HAP-1 (cell line): ENCODE data around the gene SLC38A8.
A peak's percentile ranks its signal among the peaks of the same experiment; 100 is the strongest.

Source experiments
- DNase-seq, 2 experiments: peaks; one replicate each; pipeline ENCODE4 v3.0.0-alpha.2; 2016 to 2020; ENCODE audit warnings: low spot score in 2 of 2
- H3K27me3 ChIP-seq: fragments of 250-450 bp; sonication (Bioruptor Pico); 2 replicates; pipeline ENCODE4 v1.5.1; 2020; ENCODE audit warnings: low read depth, mild to moderate bottlenecking, moderate library complexity
- H3K36me3 ChIP-seq: fragments of 250-450 bp; sonication (Bioruptor Pico); replicated peaks from 2 replicates; pipeline ENCODE4 v1.5.1; 2020; ENCODE audit warnings: mild to moderate bottlenecking
- H3K4me1 ChIP-seq: fragments of 250-450 bp; sonication (Bioruptor Pico); 2 replicates; pipeline ENCODE4 v1.5.1; 2020; ENCODE audit warnings: mild to moderate bottlenecking
- H3K4me3 ChIP-seq: fragments of 250-450 bp; sonication (Bioruptor Pico); 2 replicates; pipeline ENCODE4 v1.5.1; 2020; ENCODE audit warnings: mild to moderate bottlenecking, moderate library complexity
- H3K9me3 ChIP-seq: fragments of 250-450 bp; sonication (Bioruptor Pico); 2 replicates; pipeline ENCODE4 v1.5.1; 2020; ENCODE audit warnings: mild to moderate bottlenecking, moderate library complexity
- in situ Hi-C: fragments of 300-500 bp; cut with MboI; formaldehyde crosslinking; loops from 3 replicates; pipeline ENCODE4 v1.14.3; 2020; ENCODE audit warnings: low sequenced_read_pairs, inconsistent platforms, mixed read lengths

SLC38A8 gene

DNA sequence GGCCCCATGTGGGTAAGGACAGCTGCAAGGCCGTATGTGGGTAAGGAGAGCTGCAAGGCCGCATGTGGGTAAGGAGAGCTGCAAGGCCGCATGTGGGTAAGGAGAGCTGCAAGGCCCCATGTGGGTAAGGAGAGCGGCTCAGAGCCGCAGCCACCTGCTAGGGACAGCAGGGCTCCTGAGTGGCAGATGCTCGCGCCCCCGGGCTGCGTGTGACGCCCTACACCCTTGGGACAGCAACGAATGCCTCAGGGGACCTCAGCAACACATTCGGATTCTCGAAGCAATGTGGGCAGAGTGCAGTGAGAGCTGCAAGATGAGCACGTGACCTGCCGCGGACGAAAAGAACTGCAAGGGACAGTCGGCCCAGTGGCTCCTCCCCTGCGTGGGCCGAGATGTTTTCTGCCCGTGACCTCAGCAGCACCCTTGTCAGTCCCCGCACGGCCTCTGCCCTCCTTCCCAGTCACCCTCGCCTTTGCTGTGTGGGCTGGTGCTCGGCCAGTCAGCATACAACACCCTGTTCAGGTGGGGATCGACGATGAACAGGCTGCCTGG, 9.6 kb upstream of the SLC38A8 start:
- in situ Hi-C loops, result loop anchor here (10.0 kb wide), 1 partner anchor 227 kb away; no protein-coding TSS in a partner anchor
- peaks cover 20% of the 10 kb centered on the region for H3K36me3 ChIP-seq

GRCh38 chr16:84050316-84050715, 7.7 kb upstream of the SLC38A8 start:
- no peaks in the 10 kb centered on the region for H3K4me1 ChIP-seq
- H3K36me3 ChIP-seq, result peaks cover 8% of the 10 kb centered on the region

More for the DNA sequence above, 9.6 kb upstream of the SLC38A8 start:
- H3K9me3 ChIP-seq, result no peaks in the 10 kb centered on the region
- no peak overlapping the region for H3K4me3 ChIP-seq
- H3K4me1 ChIP-seq, result no peaks in the 10 kb centered on the region
- H3K27me3 ChIP-seq, result no peaks in the 10 kb centered on the region
- no peak for DNase-seq

GRCh38 chr16:84049403-84050060, 6.9 kb upstream of the SLC38A8 start:
- Histone ChIP-seq H3K36me3 (peaks cover 4% of the 10 kb centered on the region), H3K4me1 (no peaks in the 10 kb centered on the region), H3K27me3 (no peaks in the 10 kb centered on the region), H3K9me3 (no peaks in the 10 kb centered on the region), H3K4me3 (no peak overlapping the region)
- no peak for DNase-seq
- in situ Hi-C loops, result loop anchor here (10.0 kb wide), 2 partner anchors 75 to 225 kb away; no protein-coding TSS in a partner anchor

More at GRCh38 chr16:84050316-84050715, 7.7 kb upstream of the SLC38A8 start:
- no peak for DNase-seq
- Histone ChIP-seq H3K4me3 (no peak overlapping the region), H3K9me3 (no peaks in the 10 kb centered on the region), H3K27me3 (no peaks in the 10 kb centered on the region)
- in situ Hi-C loops, result loop anchor here (10.0 kb wide), 1 partner anchor 226 kb away; no protein-coding TSS in a partner anchor

DNA sequence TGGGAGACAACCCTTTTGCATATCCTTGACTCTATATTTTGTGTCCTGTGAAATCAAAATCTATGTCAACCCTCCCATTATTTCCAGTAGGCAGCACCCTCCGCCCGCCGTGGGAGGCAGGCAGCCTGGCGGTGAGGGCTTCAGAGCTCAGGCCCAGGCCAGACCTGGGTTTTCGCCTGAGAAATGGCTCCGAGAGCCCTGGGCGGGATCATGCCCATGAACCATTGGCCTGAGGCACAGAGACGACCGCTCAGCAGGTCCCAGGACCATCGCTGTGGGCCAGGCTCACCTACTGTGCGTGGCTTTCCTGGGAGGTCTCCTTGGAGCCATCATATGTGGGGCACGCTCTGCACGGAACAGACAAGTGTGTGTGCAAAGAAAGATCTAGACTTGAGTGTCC, 6.3 kb upstream of the SLC38A8 start:
- H3K9me3 ChIP-seq, result no peaks in the 10 kb centered on the region
- H3K4me3 ChIP-seq, result no peak overlapping the region
- H3K4me1 ChIP-seq, result no peaks in the 10 kb centered on the region
- in situ Hi-C loops, result loop anchor here (10.0 kb wide), 1 partner anchor 74 kb away; no protein-coding TSS in a partner anchor
- H3K36me3 ChIP-seq, result peaks cover 4% of the 10 kb centered on the region; the same call in 1 of the 2 replicates
- no peak for DNase-seq
- no peaks in the 10 kb centered on the region for H3K27me3 ChIP-seq

DNA sequence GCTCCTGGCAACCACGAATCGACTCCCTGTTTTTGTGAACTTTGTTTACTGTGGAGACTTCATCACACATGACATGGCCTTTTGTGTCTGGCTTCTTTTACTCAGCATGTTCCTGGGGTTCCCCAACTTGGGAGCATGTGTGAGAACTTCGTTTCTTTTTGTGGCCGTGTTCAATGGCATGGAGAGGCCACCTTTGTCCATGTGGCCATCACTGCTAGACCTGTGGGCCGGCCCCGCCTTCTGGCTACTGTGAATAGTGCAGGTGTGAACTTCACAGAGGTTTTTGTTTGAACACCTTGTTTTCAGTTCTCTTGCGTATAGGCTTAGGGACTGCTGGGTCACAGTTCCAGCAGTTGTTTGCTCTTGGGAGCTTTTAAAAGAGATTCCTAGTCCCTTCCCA, 5.7 kb upstream of the SLC38A8 start:
- Histone ChIP-seq H3K4me3 (no peak overlapping the region), H3K36me3 (no peaks in the 10 kb centered on the region; the same call in 1 of the 2 replicates), H3K4me1 (no peaks in the 10 kb centered on the region), H3K27me3 (no peaks in the 10 kb centered on the region), H3K9me3 (no peaks in the 10 kb centered on the region)
- in situ Hi-C loops, result loop anchor here (10.0 kb wide), 1 partner anchor 73 kb away; no protein-coding TSS in a partner anchor
- no peak for DNase-seq

DNA sequence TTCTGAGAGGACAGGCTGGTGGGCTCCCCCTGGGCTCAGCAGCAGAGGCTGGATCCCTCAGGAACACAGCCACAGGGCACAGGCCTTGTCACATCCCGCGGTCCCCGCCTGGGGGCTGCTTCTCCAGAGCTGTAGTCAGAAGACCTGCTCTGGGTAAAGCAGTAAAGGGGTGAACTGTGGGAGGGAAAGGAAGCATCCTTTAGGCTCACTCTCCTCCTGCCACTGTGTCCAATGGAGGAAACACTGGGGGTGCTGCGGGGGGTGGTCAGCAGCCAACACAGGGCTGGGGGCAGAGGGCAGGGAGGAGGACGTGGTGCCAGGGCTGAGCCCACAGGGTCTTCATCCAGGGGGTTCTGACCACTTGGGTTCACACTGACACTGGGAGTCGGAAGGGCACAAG, 5.0 kb upstream of the SLC38A8 start:
- Histone ChIP-seq H3K9me3 (no peaks in the 10 kb centered on the region), H3K4me1 (no peaks in the 10 kb centered on the region), H3K27me3 (no peaks in the 10 kb centered on the region), H3K4me3 (no peak overlapping the region), H3K36me3 (no peaks in the 10 kb centered on the region; the same call in 1 of the 2 replicates)
- in situ Hi-C loops, result loop anchor here (10.0 kb wide), 1 partner anchor 73 kb away; no protein-coding TSS in a partner anchor
- no peak for DNase-seq

DNA sequence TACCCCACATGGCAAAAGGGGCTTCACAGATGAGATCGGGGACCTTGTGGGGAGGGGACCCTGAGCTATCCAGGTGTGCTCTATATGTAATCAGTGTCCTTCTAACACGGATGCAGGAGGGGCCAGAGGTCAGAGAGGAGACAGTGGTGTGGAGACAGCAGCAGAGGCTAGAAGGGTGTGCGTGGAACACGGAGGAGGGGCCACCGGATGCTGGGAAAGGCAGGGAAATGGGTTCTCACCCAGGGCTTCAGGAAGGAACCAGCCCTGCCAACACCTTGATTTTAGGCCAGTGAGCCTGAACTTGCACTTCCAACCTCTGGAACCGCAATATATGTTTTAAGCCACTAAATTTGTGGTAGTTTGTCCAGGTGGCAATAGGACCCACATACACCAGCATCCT, 4.6 kb upstream of the SLC38A8 start:
- no peaks in the 10 kb centered on the region for H3K4me1 ChIP-seq
- in situ Hi-C loops, result loop anchor here (10.0 kb wide), 1 partner anchor 72 kb away; no protein-coding TSS in a partner anchor

DNA sequence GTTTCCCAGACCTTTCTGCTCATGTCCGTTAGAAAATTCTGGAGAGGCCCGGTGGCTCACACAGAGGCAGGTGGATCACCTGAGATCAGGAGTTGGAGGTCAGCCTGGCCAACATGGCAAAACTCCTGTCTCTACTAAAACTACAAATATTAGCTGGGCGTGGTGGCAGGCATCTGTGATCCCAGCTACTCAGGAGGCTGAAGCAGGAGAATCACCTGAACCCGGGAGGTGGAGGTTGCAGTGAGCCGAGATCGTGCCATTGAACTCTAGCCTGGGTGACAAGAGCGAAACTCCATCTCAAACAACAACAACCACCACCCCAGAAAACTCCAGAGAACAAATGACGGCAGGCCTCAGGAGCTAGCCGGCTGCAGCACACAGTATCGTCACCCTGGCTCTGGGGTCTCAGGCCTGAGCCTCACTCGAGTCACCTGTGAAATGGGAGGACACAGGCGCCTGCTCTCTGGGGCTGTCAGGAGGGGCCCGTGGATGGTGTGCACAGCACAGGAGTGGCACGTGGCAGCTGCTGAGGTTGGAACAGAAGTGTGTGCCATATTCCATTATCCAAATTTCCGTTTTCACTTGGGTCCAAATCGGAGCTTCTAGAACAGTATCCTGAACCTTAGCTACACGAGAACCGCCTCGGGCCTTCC, 3.3 kb upstream of the SLC38A8 start:
- Histone ChIP-seq H3K36me3 (no peaks in the 10 kb centered on the region), H3K4me1 (no peaks in the 10 kb centered on the region), H3K9me3 (no peaks in the 10 kb centered on the region), H3K27me3 (no peaks in the 10 kb centered on the region), H3K4me3 (no peak overlapping the region)
- no peak for DNase-seq
- in situ Hi-C loops, result loop anchor here (10.0 kb wide), 1 partner anchor 71 kb away; no protein-coding TSS in a partner anchor

More for the DNA sequence above, 4.6 kb upstream of the SLC38A8 start:
- Histone ChIP-seq H3K27me3 (no peaks in the 10 kb centered on the region), H3K4me3 (no peak overlapping the region), H3K9me3 (no peaks in the 10 kb centered on the region), H3K36me3 (no peaks in the 10 kb centered on the region; the same call in 1 of the 2 replicates)
- no peak for DNase-seq

DNA sequence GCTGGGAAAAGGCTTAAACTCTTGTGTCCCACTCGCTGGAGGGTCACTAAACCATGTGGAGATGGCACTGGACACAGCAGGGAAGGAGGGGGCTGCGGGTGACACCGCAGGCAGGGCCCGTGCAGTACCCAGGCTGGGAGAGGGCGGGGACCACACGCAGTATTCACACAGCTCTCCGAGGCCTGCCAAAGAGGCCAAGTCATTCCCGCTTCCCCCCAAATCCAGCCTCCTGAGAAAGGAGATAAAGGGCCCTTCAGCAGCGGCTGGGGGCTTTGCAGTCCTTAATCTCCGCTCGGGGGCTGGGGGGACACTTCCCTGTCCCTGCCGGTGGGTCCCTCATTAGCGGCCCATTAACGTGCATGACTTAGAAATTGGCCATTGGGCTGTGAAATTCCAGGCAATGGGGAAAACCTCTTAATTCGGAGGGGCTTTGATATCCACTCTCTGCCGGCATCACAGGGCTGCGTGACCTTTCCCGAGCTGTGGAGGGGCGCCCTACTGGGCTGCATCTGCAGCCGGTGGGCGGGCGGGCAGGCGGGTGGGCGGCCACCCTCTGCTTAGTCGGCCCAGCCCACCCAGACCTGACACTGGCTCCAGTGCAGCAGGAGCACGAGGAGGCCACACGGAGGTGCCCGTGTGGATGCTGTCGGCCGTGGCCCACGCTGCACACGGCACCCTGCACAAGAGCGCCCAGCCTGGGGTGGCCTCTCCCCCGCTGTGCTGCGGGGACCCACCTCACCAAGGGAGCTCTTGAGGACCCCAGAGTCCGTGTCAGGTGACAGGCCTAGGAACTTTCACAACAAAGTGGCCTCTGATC, 2.6 kb upstream of the SLC38A8 start:
- in situ Hi-C loops, result loop anchor here (10.0 kb wide), 1 partner anchor 70 kb away; no protein-coding TSS in a partner anchor
- DNase-seq, result no peak
- H3K4me3 ChIP-seq, result no peak overlapping the region
- H3K36me3 ChIP-seq, result no peaks in the 10 kb centered on the region
- H3K4me1 ChIP-seq, result no peaks in the 10 kb centered on the region
- 0 out of 2 replicates have a peak, but pooled peaks cover 2% of the 10 kb centered on the region for H3K27me3 ChIP-seq
- no peaks in the 10 kb centered on the region for H3K9me3 ChIP-seq

DNA sequence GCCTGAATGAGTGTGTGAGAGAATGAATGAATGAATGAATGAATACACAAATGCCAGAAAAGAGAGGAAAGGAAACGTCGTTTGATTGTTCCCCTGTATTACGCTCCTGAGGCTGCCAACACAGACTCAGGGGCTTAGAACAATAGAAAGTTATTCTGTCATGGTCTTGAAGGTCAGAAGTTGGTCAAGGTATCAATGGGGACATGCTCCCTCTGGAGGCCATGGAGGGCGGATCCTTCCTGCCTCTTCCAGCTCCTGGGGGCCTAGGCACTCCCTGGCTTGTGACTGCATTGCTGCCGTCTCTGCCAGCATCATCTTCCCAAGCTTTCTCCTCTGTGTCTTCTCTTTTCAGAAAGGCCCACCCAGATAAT, 1.5 kb upstream of the SLC38A8 start:
- Histone ChIP-seq H3K4me3 (no peak overlapping the region), H3K36me3 (no peaks in the 10 kb centered on the region), H3K27me3 (0 out of 2 replicates have a peak, but pooled peaks cover 3% of the 10 kb centered on the region), H3K4me1 (no peaks in the 10 kb centered on the region), H3K9me3 (no peaks in the 10 kb centered on the region)
- DNase-seq, result peak; percentile 18 to 63
- in situ Hi-C loops, result loop anchor here (10.0 kb wide), 1 partner anchor 69 kb away; no protein-coding TSS in a partner anchor

DNA sequence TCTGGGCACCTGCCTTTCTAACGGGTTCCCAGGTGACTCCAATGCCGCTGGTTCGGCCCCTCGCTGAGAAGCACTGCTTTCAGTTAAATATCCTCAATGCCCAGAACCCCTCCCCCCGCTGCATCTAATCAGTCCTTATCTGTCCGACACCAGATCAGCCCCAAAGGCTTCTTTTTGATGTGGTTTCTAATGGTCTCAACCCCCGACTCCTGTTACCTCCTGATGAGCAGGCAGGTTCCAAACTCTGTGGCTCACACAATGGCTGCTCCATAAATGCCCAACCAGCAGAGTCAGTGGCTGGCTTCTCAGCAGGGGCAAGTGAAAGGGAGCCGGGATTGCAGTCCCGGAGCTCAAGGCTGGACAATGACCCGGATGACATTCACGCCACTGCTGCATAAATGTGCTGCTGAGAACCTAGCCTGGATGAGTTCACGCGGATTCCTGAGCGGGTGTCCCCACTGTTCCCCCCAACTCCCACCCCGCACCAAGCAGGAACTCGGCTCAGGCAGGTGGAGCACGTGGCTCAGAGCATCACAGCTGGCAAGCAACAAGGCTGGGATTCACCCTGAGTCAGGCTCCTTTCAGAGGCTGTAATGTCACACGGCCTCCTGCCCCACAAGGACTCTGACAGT, 1.0 kb upstream of the SLC38A8 start:
- DNase-seq, result no peak
- H3K27me3 ChIP-seq, result 0 out of 2 replicates have a peak, but pooled peaks cover 3% of the 10 kb centered on the region
- H3K36me3 ChIP-seq, result no peaks in the 10 kb centered on the region
- H3K4me3 ChIP-seq, result no peak overlapping the region
- in situ Hi-C loops, result loop anchor here (10.0 kb wide), 1 partner anchor 69 kb away; no protein-coding TSS in a partner anchor
- H3K9me3 ChIP-seq, result no peaks in the 10 kb centered on the region
- H3K4me1 ChIP-seq, result no peaks in the 10 kb centered on the region

DNA sequence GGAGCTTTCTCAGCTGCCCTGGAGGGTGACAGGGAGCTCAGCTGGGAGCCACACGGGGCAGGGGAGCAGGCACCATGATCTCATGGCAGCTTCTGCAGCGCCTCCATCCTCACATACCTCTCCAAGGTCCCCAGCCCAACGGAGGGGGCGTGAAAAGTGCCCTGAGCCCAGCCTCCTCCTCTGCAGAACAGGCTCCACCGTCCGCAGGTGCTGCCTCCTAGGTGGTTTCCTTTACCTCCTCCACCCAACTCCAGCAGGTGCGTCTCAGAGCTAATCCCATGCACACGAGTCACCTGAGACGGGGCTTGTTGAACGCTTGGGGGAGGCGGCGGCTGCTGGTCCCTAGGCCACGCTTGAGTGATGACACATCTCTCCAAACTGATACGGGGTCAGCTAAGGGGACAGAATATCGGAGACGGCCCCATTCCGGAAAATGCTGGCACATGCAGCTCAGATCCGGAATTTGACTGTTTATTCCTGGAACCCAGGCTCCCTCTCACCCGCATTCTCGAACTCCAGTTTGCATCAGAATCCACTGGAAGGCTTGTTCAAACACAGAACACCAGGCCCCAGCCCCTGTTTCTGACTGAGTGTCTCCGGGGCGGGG, 387 bp upstream of the SLC38A8 start:
- in situ Hi-C loops, result loop anchor here (10.0 kb wide), 1 partner anchor 68 kb away; no protein-coding TSS in a partner anchor
- 0 out of 2 replicates have a peak, but pooled peaks cover 3% of the 10 kb centered on the region for H3K27me3 ChIP-seq
- no peak overlapping the region for H3K4me3 ChIP-seq
- H3K36me3 ChIP-seq, result no peaks in the 10 kb centered on the region
- no peaks in the 10 kb centered on the region for H3K9me3 ChIP-seq
- H3K4me1 ChIP-seq, result no peaks in the 10 kb centered on the region
- DNase-seq, result no peak
